ENCODE data around the gene PRR7. TPM values are rescaled to one million over a fixed set of nuclear protein-coding genes. Genes with fewer than 3 reads are reported as not detected.

PRR7 gene
- total and polyA plus RNA-seq, 2 experiments from 2014 or later: 7.6 to 9.7 TPM

GRCh38 chr5:177425196-177425800 is 21.3 kb upstream of the PRR7 start:
- Histone ChIP-seq H3K36me3 (ENCODE audit: insufficient read depth) (no peaks in the 10 kb centered on the region), H3F3A (replicated peaks; ENCODE audit: low read depth) (peaks cover 16% of the 10 kb centered on the region), H3K9me2 (ENCODE audit: insufficient read depth) (no peaks in the 10 kb centered on the region), H3K79me2 (replicated peaks; ENCODE audit: insufficient read depth) (peaks cover 21% of the 10 kb centered on the region), H3K4me3 (peak overlapping the region; percentile 52), H4K20me1 (replicated peaks; ENCODE audit: insufficient read depth) (peaks cover 13% of the 10 kb centered on the region), H3K27ac (ENCODE audit: low read depth) (peak overlapping the region; percentile 89), H2AFZ (peak overlapping the region; percentile 8; the same call in 1 of the 2 replicates), H3K27me3 (ENCODE audit: insufficient read depth) (no peaks in the 10 kb centered on the region), H3K4me2 (peak overlapping the region; percentile 82), H3K4me1 (ENCODE audit: insufficient read depth) (peaks cover 20% of the 10 kb centered on the region)
- TF ChIP-seq JUNB (IDR thresholded peaks at IDR 0.05; ENCODE audit: unreplicated experiment) (no peak), STAT1 (IDR thresholded peaks at IDR 0.05; ENCODE audit: unreplicated experiment) (no peak), ZNF462 (CRISPR knock-in tag; IDR thresholded peaks at IDR 0.05) (no peak), EZH2 (IDR thresholded peaks at IDR 0.05; ENCODE audit: low read depth, unreplicated experiment) (no peak), ZNF331 (CRISPR knock-in tag; IDR thresholded peaks at IDR 0.05; ENCODE audit: low read depth) (no peak), REST (IDR thresholded peaks at IDR 0.05; ENCODE audit: unreplicated experiment) (no peak), CTCF (conservative IDR thresholded peaks at IDR 0.05; ENCODE audit: low read depth in 2 of 2) (no peak), POLR2AphosphoS5 (IDR thresholded peaks at IDR 0.05; ENCODE audit: low read depth) (no peak)
- Mint-ChIP-seq H3K36me3 (ENCODE audit: low read depth) (peaks cover under 1% of the 10 kb centered on the region; the same call in 1 of the 3 replicates), H3K4me1 (peaks cover 27% of the 10 kb centered on the region), H3K4me3 (peak overlapping the region; percentile 88), H3K27me3 (ENCODE audit: insufficient read depth, low read depth, poor library complexity) (peaks cover 24% of the 10 kb centered on the region), H3K9me3 (no peaks in the 10 kb centered on the region; the same call in 1 of the 3 replicates), H3K27ac (peak overlapping the region; percentile 98)
- ATAC-seq (no peak), DNase-seq (ENCODE audit: low spot score) (no peak)

Data from GM23338 (cell line).